IPS-NIHi7 (cell line): Measurements from ENCODE around the gene OR10V1.
A peak's percentile ranks its signal among the peaks of the same experiment; 100 is the strongest.
"Not testable (repeated sequence)": the region's sequence is repeated elsewhere in the genome, so short reads cannot be mapped to it uniquely, and the experiment has no call there.

Source experiments
- DNase-seq: peaks from one replicate; pipeline ENCODE4 v3.0.0; 2012; ENCODE audit warnings: mixed read lengths; ENCODE audit errors: extremely low spot score

OR10V1 gene

GRCh38 chr11:59710136-59710847 is 3.4 kb downstream of the OR10V1 start:
- no peak for DNase-seq

DNA sequence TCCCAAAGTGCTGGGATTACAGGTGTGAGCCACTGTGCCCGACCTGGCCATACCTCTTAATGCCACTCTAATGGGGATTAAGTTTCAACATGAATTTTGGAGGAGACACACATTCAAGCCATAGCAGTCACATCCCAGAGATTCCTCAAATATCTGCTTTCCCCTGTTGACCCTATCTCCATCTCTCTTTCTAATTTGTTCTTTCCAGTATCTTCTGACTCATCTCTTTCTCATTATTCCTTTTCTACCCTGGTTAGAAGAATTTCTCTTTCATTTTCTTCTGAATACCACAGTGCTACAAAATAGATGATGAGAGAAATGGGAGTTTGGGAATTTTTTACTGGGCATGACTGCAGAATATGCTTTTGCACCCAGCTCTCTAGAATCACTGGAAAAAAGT is 5.1 kb downstream of the OR10V1 start:
- DNase-seq: no peak

DNA sequence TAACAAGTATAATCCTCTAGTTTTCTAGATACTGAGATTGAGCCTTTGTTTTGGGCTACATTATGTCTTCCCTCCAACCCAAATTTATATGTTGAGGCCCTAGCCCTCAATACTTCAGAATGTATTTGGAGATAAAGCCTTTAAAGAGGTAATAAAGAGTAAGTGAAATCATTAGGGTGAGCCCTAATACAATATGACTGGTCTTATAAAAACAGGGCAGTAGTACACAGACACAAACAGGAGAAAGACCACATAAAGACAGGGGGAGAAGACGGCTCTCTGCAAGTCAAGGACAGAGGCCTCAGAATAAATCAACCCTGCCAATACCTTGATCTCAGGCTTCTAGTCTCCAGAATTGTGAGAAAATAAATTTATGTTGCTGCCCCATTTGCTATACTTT is 6.3 kb downstream of the OR10V1 start:
- DNase-seq: no peak

DNA sequence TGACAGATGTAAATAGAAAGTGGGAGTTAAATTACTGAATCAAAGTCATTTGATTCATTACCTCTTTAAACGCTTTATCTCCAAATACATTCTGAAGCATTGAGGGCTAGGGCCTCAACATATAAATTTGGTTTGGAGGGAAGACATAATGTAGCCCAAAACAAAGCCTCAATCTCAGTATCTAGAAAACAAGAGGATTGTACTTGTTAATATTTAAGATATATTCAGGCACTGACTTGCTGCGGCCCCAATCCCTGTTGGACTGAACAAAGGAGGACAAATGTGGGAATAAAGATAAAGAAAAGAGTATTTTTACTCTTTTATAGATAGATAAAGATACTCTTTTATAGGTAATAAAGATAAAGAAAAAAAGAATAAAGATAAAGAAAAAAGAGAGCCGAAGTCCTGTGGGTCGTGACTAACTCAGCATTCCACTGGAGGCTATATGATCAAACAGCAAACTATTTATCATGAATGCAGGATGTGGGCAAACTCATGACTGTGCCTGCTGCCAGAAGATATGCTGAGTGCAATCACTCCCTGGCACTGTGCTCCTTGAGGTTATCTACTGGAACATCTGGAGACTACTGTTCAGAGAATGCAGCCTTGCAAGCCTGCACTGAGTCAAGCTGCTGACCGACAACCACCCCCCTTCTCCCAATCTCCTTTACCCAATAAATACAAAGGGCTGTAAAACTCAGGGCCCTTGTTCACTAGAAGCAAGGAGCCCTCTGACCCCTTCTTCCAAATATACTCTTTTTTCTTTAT is 6.9 kb downstream of the OR10V1 start:
- no peak for DNase-seq

DNA sequence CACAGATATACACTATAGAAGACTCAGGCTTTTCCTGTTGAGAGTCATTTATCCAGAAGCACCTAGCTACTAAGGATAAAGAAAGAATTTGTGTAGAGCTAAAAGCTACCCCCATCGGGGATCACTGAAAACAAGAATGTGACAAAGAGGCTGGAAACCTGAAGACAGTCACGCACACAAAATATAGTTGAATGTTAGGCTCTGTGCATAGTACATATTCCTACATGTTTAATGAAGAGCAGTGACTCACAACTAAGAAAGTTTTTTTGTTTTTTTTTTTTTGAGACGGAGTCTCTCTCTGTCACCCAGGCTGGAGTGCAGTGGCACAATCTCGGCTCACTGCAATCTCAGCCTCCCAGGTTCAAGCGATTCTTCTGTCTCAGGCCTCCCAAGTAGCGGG is 8.4 kb downstream of the OR10V1 start:
- DNase-seq: no peak

- not testable (repeated sequence) for DNase-seq
These were observed 10.1 kb downstream of the OR10V1 start for GRCh38 chr11:59703515-59703914.

GRCh38 chr11:59700157-59700556 is 13.5 kb downstream of the OR10V1 start:
- not testable (repeated sequence) for DNase-seq

GRCh38 chr11:59698506-59698905 is 15.1 kb downstream of the OR10V1 start:
- no peak for DNase-seq

DNA sequence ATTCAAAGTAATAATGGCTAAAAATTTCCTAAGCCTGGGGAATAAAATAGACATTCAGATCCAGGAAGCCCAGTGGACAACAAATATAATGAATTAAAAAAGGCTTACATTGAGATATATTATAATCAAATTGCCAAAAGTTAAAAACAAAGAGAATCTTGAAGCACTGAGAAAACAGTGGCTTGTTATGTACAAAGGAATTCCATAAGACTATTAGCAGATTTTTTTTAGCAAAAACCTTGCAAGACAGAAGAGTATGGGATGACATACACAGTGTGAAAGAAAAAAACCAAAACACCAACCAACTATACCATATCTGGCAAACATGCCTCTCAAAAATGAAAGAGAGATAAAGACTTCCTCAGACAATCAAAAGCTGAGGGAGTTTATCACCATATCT is 20.7 kb downstream of the OR10V1 start:
- no peak for DNase-seq

GRCh38 chr11:59691156-59691555 is 22.5 kb downstream of the OR10V1 start:
- no peak for DNase-seq

DNA sequence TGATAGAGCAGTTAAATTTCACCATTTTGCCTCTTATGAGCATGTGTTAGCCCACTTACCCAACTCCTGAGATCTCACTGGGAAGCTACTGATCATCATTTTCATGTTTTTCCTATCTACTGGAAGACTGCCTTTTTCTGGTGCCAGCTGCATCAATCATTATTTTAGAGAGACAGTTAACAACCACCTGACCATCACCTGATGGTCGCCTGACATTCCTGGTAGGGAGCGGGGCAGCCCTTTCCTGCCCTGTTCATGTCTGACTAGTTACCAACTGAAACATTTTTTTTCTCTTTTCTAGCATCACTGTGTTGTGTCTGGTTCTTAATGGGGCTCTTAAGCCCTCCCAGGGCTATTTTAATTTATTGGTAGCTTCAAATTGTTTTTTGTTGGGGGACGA is 24.6 kb downstream of the OR10V1 start:
- no peak for DNase-seq

DNA sequence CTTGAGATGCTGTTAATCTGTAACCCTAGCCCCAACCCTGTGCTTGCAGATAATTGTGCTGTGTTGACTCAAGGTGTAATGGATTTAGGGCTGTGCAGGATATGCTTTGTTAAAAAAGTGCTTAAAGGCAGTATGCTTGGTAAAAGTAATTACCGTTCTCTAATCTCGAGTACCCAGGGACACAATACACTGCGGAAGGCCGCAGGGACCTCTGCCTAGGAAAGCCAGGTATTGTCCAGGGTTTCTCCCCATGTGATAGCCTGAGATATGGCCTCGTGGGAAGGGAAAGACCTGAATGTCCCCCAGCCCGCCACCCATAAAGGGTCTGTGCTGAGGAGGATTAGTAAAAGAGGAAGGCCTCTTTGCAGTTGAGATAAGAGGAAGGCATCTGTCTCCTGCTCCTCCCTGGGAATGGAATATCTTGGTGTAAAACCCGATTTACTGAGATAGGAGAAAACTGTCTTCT is 32.4 kb downstream of the OR10V1 start:
- DNase-seq: not testable (repeated sequence)

GRCh38 chr11:59680287-59681154 is 33.1 kb downstream of the OR10V1 start:
- DNase-seq: peak; percentile 83

GRCh38 chr11:59679347-59679746 is 34.3 kb downstream of the OR10V1 start:
- DNase-seq: no peak

DNA sequence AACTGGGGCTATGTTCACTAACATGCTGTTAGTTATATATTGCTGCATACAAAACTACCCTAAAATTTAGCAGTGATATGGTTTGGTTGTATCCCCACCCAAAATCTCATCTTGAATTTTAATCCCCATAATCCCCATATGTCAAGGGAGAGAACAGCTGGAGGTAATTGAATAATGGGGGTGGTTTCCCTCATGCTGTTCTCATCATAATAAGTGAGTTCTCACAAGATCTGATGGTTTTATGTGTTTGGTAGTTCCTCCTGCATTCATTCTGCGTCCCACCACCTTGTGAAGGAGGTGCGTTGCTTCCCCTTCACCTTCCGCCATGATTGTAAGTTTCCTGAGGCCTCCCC is 34.9 kb downstream of the OR10V1 start:
- no peak for DNase-seq

DNA sequence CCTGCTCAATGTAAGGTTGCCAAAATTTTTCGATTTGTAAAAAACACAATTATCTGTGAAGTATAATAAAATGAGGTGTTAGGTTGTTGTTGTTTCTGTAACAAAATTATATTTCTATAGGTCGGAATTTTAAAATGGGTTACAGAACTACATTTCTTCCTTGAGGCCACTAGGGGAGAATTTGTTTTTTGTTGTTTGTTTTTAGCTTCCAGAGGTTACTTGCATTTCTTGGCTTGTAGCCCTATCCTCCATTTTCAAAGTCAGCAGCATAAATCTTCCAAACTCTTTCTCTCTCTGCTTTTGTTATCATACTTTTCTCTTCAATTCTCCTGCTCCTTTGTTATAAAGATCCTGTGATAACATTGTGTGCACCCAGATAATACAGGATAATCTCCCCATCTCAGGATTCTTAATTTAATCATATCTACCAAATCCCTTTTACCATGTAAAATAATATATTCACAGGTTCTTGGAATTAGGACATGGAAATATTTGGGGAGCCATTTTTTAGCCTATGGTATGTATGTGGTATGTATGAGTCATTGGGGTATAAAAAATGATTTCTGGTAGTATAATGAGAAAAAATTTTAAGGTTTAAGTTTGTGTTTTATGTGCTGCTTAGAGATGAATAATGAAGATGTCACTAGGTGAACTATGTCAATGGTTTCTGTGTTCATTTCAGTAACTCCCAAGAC is 35.4 kb downstream of the OR10V1 start:
- no peak for DNase-seq

DNA sequence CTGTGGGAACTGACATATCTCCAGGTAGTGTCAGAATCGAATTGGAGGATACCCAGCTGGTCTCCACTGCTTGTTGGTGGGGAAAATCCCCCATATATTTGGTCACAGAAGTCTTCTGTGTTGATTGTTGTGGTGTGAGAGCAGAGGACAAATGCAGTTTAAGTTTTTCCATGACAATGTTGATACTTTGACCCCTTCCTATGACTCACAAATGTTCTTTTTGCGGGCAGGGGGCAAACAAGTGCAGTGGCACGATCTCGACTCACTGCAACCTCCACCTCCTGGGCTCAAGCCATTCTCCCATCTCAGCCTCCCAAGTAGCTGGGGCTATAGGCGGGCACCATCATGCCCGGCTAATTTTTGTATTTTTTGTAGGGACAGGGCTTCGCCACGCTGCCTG is 37.4 kb downstream of the OR10V1 start:
- no peak for DNase-seq

DNA sequence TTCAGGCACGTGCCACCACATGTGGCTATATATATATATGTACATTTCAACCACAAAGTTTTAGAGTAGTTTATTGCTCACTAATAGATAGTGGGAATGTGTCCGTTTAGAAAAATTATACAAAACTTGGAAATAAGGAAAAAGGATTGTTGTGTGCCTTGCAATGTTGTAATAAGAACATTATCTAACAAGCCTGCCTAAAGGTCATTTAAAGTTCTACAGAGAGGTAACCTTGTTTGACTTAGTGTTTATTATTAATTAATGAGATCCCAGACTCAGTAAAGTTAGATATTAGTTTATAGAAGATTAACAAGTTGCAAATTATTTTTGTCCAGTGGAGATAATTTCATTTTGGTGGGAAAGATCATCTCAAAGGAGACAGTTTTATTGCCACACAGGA is 39.4 kb downstream of the OR10V1 start:
- no peak for DNase-seq

GRCh38 chr11:59673291-59673690 is 40.4 kb downstream of the OR10V1 start:
- no peak for DNase-seq

DNA sequence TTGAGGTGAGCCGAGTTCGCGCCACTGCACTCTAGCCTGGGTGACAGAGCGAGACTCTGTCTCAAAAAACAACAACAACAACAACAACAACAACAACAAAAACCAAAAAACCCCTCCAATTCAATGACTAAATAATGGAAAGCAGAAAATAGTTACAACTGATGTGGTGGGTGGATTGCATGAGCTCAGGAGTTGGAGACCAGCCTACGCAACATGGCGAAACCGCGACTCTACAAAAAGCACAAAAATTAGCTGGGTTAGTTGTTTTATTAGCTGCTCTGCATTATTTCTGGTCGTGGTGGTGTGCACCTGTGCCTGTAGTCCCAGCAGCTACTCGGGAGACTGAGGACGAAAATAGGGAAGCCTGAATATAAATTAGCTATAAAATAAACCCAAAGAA is 42.2 kb downstream of the OR10V1 start:
- no peak for DNase-seq

DNA sequence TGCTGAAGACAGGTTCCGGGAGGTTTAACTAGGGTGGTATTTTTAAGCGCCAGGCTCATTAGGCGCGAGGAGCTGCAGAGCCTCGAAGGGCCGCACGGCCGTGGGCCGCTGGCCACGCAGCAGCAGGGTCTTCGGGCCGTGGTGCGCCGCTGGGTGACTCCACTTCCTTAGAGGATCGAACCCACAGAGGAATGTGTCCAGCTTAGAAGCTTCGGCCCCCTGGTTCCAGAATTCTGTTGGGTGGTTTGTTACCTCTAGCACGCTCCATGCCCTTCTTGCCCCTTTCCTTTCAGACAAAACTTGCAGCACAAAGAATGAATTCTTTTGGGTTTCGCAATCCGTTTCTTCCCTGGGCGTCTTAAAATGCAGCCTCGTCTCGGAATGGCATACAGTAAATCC is 44.0 kb downstream of the OR10V1 start:
- peak; percentile 51 for DNase-seq
